ENCODE measurements around the gene SLC12A7. TPM values are rescaled to one million over a fixed set of nuclear protein-coding genes. Genes with fewer than 3 reads are reported as not detected.

SLC12A7 gene
- total and polyA plus RNA-seq, 2 of the 13 experiments (the other 11 are each of a cell fraction or from before 2014, with no cell fraction given) = 14.0 to 18.5 TPM

- Histone ChIP-seq H2AFZ (ENCODE audit: low read length) (no peak overlapping the region), H3K4me3 (replicated peaks in 1 of 3; ENCODE audit: insufficient read depth in 1 of 3, low read depth in 2 of 3, low read length in 3 of 3) (no peak overlapping the region), H3K36me3 (replicated peaks in 1 of 2; ENCODE audit: control insufficient read depth in 1 of 2, insufficient read depth in 2 of 2, low read length in 2 of 2) (no peaks in the 10 kb centered on the region), H3K79me2 (ENCODE audit: insufficient read depth, low read length) (no peaks in the 10 kb centered on the region), H3K4me2 (ENCODE audit: low read depth, low read length) (no peak overlapping the region), H3K27me3 (ENCODE audit: control insufficient read depth in 1 of 2, insufficient read depth in 2 of 2, low read length in 2 of 2) (peaks cover 6 to 78% of the 10 kb centered on the region in 2 experiments), H3K27ac (ENCODE audit: extremely low read length, insufficient read depth, low read length) (no peak overlapping the region), H3K9me3 (ENCODE audit: low read length) (no peaks in the 10 kb centered on the region), H3K4me1 (ENCODE audit: insufficient read depth, low read length) (peaks cover 32% of the 10 kb centered on the region), H4K20me1 (ENCODE audit: insufficient read depth, low read length) (0 out of 2 replicates have a peak, but pooled peaks cover 3% of the 10 kb centered on the region), H3K9ac (ENCODE audit: insufficient read depth, low read depth, low read length) (no peak overlapping the region)
- 37% methylated on average over 11 of the region's 12 CpGs for whole genome bisulfite sequencing (ENCODE audit: low lambda C conversion rate)
- ATAC-seq (peak; percentile 13; the same call in 1 of the 3 replicates), FAIRE-seq (no peak), DNase-seq (ENCODE audit: low spot score) (no peak)
- intact Hi-C loops (cut with micrococcal nuclease; ENCODE audit: unreplicated experiment) = no loop called here
- TF ChIP-seq GATAD2A (CRISPR knock-in tag; IDR thresholded peaks at IDR 0.05) (no peak), RBM22 (optimal IDR thresholded peaks at IDR 0.05; ENCODE audit: low read length) (no peak), ZNF282 (IDR thresholded peaks at IDR 0.05; ENCODE audit: partially characterized antibody) (no peak), HOXA3 (CRISPR knock-in tag; IDR thresholded peaks at IDR 0.05) (no peak), TEF (CRISPR knock-in tag; IDR thresholded peaks at IDR 0.05) (no peak), KDM3A (CRISPR knock-in tag; IDR thresholded peaks at IDR 0.05; ENCODE audit: low read depth) (no peak), PRMT3 (CRISPR knock-in tag; IDR thresholded peaks at IDR 0.05; ENCODE audit: borderline replicate concordance, low read depth) (no peak), HNF1A (IDR thresholded peaks at IDR 0.05; ENCODE audit: low read depth) (no peak), HNF1A (CRISPR knock-in tag; IDR thresholded peaks at IDR 0.05; ENCODE audit: borderline replicate concordance) (no peak), CEBPB (IDR thresholded peaks at IDR 0.05; ENCODE audit: borderline replicate concordance, low read depth, low read length) (no peak)
- no TSS peak for BruUV-seq (replicated peaks)
- in situ Hi-C loops (cut with HindIII; ENCODE audit: extremely low pct_ligation_motif_present, low pct_unique_long_range_greater_than_20kb) = no loop called here
- ChIA-PET CTCF (ENCODE audit: low intra/inter-chr PET ratio, low total read pairs) (no interaction called here), POLR2A (no interaction called here)
Measured at GRCh38 chr5:1153428-1153827, 41.6 kb upstream of the SLC12A7 start.
